Breast epithelium (tissue), 4 donors: Measurements from ENCODE around the gene CTNNA2. TPM values are rescaled to one million over a fixed set of nuclear protein-coding genes. Genes with fewer than 3 reads are reported as not detected.

Experiments used
- DNase-seq, 2 donors: peaks; one replicate each; pipeline ENCODE4 v3.0.0-alpha.2; 2019; ENCODE audit warnings: low spot score in 2 of 2
- H3K27ac ChIP-seq, 2 donors: fragments of 200-600 bp; sonication (generic) in 1 of 2; one replicate each; pipeline ENCODE4 v1.5.1; 2016 to 2019; ENCODE audit warnings: mild to moderate bottlenecking in 1 of 2
- H3K27me3 ChIP-seq, 2 donors: fragments of 200-600 bp; sonication (generic) in 1 of 2; one replicate each; pipeline versions ENCODE4 v1.5.1 to v1.6.0; 2017 to 2019; ENCODE audit warnings: control low read depth in 1 of 2, mild to moderate bottlenecking in 1 of 2
- H3K36me3 ChIP-seq: fragments of 200-600 bp; one replicate; pipeline ENCODE4 v1.5.1; 2019
- H3K4me1 ChIP-seq, 2 donors: fragments of 200-600 bp; sonication (generic); one replicate each; pipeline ENCODE4 v1.5.1; 2016 to 2019; ENCODE audit warnings: control low read depth in 1 of 2
- H3K4me3 ChIP-seq, 3 donors: fragments of 200-600 bp; sonication (generic); 1 replicate in 2 of 3; 2 replicates in 1 of 3; pipeline ENCODE4 v1.5.1; 2016 to 2019; ENCODE audit warnings: mild to moderate bottlenecking in 3 of 3, moderate library complexity in 2 of 3
- H3K9me3 ChIP-seq, 2 donors: fragments of 200-600 bp; sonication (generic) in 1 of 2; one replicate each; pipeline ENCODE4 v1.5.1; 2016 to 2019; ENCODE audit warnings: control low read depth in 1 of 2
- CTCF ChIP-seq, 3 donors: fragments of 450-650 bp; IDR thresholded peaks; one replicate each; pipeline ENCODE4 v1.5.1; 2016 to 2017; ENCODE audit warnings: antibody characterized with exemption in 3 of 3, mild to moderate bottlenecking in 3 of 3, moderate library complexity in 3 of 3
- POLR2A ChIP-seq: fragments of 450-650 bp; IDR thresholded peaks from one replicate; pipeline ENCODE4 v1.6.1; 2016; ENCODE audit warnings: antibody characterized with exemption, mild to moderate bottlenecking, moderate library complexity
- POLR2AphosphoS5 ChIP-seq, 3 donors: sonication (generic); formaldehyde crosslinking; IDR thresholded peaks; one replicate each; pipeline ENCODE4 v1.6.1; 2017; ENCODE audit warnings: antibody characterized with exemption in 3 of 3
- intact Hi-C: fragments of 100-400 bp; cut with DNase I; formaldehyde crosslinking; loops from one replicate; pipeline ENCODE4 v1.15.1; 2023; ENCODE audit warnings: low total_unique reads
- total RNA-seq, 3 donors: library from RNA; depleted of rRNA; stranded (reverse); fragments of >200 nt; gene quantifications; one replicate each; pipeline ENCODE4 v1.1.0, GENCODE V29; 2016

Gene CTNNA2
- total RNA-seq, 3 donors from 2014 or later: 0.16 TPM; not detected in 2

- H3K27me3 ChIP-seq: no peaks in the 10 kb centered on the region
- H3K4me3 ChIP-seq: no peak overlapping the region
- no peaks in the 10 kb centered on the region for H3K4me1 ChIP-seq
- intact Hi-C loops: no loop called here
- no peaks in the 10 kb centered on the region for H3K36me3 ChIP-seq
- H3K27ac ChIP-seq: no peak overlapping the region
- DNase-seq: no peak
- TF ChIP-seq CTCF (IDR thresholded peaks at IDR 0.05) (no peak), POLR2AphosphoS5 (IDR thresholded peaks at IDR 0.05) (no peak), POLR2A (no peak)
- no peaks in the 10 kb centered on the region for H3K9me3 ChIP-seq
These were observed 842.0 kb downstream of the CTNNA2 start for GRCh38 chr2:80354858-80355257.

- H3K9me3 ChIP-seq: no peaks in the 10 kb centered on the region
- no peaks in the 10 kb centered on the region for H3K4me1 ChIP-seq
- H3K4me3 ChIP-seq: no peak overlapping the region
- H3K36me3 ChIP-seq: no peaks in the 10 kb centered on the region
- H3K27me3 ChIP-seq: no peaks in the 10 kb centered on the region
- TF ChIP-seq POLR2AphosphoS5 (IDR thresholded peaks at IDR 0.05): no peak
- TF ChIP-seq CTCF (IDR thresholded peaks at IDR 0.05): no peak
- TF ChIP-seq POLR2A: no peak
- intact Hi-C loops: no loop called here
- no peak for DNase-seq
- H3K27ac ChIP-seq: no peak overlapping the region
These were observed 849.1 kb downstream of the CTNNA2 start for GRCh38 chr2:80361904-80362303.

GRCh38 chr2:80363330-80363729 lies 850.5 kb downstream of the CTNNA2 start:
- Histone ChIP-seq H3K36me3 (no peaks in the 10 kb centered on the region), H3K27me3 (no peaks in the 10 kb centered on the region), H3K27ac (no peak overlapping the region), H3K4me1 (no peaks in the 10 kb centered on the region), H3K4me3 (no peak overlapping the region), H3K9me3 (no peaks in the 10 kb centered on the region)
- DNase-seq: no peak
- intact Hi-C loops: no loop called here
- TF ChIP-seq POLR2AphosphoS5 (IDR thresholded peaks at IDR 0.05): no peak
- no peak for TF ChIP-seq POLR2A
- no peak for TF ChIP-seq CTCF (IDR thresholded peaks at IDR 0.05)

- Histone ChIP-seq H3K27me3 (no peaks in the 10 kb centered on the region), H3K4me1 (no peaks in the 10 kb centered on the region), H3K9me3 (no peaks in the 10 kb centered on the region), H3K4me3 (no peak overlapping the region), H3K27ac (no peak overlapping the region), H3K36me3 (no peaks in the 10 kb centered on the region)
- DNase-seq: no peak
- intact Hi-C loops: no loop called here
- no peak for TF ChIP-seq POLR2AphosphoS5 (IDR thresholded peaks at IDR 0.05)
- no peak for TF ChIP-seq CTCF (IDR thresholded peaks at IDR 0.05)
- no peak for TF ChIP-seq POLR2A
These were observed 851.0 kb downstream of the CTNNA2 start for GRCh38 chr2:80363791-80364349.

- Histone ChIP-seq H3K36me3 (no peaks in the 10 kb centered on the region), H3K27me3 (no peaks in the 10 kb centered on the region), H3K27ac (no peak overlapping the region), H3K9me3 (no peaks in the 10 kb centered on the region), H3K4me1 (no peaks in the 10 kb centered on the region), H3K4me3 (no peak overlapping the region)
- no peak for DNase-seq
- intact Hi-C loops: no loop called here
- no peak for TF ChIP-seq POLR2AphosphoS5 (IDR thresholded peaks at IDR 0.05)
- no peak for TF ChIP-seq POLR2A
- no peak for TF ChIP-seq CTCF (IDR thresholded peaks at IDR 0.05)
These were observed 851.8 kb downstream of the CTNNA2 start for GRCh38 chr2:80364524-80365212.
